T-helper 9 cell (primary cell): Measurements from ENCODE around the gene MRPL19.
"Not testable (repeated sequence)": the region's sequence is repeated elsewhere in the genome, so short reads cannot be mapped to it uniquely, and the experiment has no call there.

Experiments
- DNase-seq: peaks from one replicate; pipeline ENCODE4 v3.0.0-alpha.2; 2020

Gene MRPL19

DNA sequence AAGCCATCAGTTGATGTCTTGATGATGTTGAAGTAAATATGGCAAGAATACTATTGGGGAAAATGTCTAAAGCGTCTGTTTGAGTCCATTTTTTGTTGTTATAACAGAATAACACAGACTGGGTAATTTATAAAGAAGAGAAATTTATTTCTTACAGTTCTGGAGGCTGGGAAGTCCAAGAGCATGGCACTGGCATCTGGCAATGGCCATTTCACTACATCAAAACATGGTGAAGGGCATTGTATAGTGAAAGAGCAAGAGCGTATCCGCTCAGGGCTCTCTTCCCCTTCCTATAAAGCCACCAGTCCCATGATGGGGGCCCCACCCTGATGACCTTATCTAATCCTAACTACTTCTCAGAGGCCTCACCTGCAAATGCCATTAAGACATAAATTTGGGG lies 29.6 kb upstream of the MRPL19 start:
- no peak for DNase-seq

GRCh38 chr2:75619956-75620740 lies 26.4 kb upstream of the MRPL19 start:
- no peak for DNase-seq

GRCh38 chr2:75621228-75621627 lies 25.4 kb upstream of the MRPL19 start:
- DNase-seq = no peak

DNA sequence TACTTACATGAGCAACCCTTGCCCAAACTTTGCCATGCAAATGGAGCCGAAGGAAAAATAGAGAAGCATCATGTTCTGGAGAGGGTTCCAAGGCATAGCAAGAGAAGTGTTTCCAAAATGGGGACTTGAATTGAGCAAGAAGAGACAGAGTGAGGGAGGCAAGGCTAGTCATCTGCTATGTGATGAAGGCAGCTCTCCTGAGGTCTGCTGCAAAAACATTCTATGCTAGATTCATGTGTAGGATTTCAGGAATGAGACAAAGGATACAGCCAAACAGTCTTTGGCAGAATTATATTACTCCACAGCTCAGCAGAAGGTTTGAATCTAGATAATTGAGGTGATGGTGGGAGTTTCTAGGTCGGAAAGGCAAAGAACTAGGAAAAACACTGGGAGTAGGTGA lies 24.1 kb upstream of the MRPL19 start:
- DNase-seq = no peak

DNA sequence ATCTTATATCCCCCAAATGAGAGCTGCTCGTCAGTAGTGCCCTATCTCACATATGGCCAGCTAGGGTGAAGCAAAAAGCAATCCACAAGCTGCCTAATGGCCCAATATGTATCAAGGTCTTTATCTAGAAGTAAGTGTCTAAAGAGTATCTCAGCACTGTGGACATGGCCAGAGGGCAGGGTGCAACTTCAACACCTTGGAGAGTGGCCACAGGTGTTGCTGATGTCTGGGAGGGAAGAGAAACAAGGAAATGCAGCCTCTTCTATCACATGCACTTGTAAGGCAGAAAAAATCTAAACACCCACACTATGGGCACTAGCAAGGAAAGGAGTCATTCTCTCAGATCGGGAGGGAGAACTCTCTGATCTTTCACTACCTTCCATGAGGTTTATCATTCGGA lies 23.7 kb upstream of the MRPL19 start:
- no peak for DNase-seq

GRCh38 chr2:75627902-75628504 lies 18.6 kb upstream of the MRPL19 start:
- DNase-seq = peak; percentile 32

- DNase-seq = no peak
Observed at GRCh38 chr2:75632091-75632701, 14.4 kb upstream of the MRPL19 start.

DNA sequence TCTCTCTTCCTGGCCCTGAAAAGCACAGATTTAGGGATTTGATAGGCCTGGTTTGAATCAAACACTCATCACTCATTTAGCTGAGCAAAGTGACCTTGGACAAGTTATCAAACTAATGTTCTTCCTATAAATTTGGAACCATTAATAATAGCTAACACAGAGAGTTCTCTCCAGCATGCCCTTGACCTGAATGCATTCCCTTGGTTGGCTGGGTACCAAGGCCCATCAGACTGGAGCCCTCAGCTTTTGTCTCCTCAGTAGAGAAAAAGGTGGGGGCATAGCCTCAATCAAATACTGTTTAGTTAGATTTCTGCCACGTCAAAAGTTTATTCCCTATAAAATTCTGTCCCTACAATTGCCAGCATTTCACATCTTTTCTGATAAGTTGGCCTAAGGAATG lies 13.8 kb upstream of the MRPL19 start:
- DNase-seq = no peak

GRCh38 chr2:75633620-75634019 lies 13.0 kb upstream of the MRPL19 start:
- DNase-seq = no peak

DNA sequence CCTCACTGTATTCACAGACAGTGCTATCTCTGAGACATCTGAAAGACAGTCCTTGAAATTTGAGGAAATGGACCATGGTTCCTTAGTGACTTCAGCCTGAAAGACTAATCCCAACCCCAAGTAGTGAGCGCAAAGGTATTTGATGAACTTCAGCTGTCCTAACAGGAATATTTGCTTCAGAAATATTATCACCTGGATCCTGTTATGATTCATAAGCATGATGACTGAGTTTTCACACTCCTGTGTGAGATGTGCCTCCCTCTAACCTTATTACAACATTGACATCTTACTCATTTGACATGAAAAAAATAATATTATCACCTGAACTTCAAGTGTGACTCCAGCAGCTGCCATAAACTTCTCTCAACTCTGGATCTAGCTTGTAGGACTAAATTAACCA lies 11.6 kb upstream of the MRPL19 start:
- no peak for DNase-seq

DNA sequence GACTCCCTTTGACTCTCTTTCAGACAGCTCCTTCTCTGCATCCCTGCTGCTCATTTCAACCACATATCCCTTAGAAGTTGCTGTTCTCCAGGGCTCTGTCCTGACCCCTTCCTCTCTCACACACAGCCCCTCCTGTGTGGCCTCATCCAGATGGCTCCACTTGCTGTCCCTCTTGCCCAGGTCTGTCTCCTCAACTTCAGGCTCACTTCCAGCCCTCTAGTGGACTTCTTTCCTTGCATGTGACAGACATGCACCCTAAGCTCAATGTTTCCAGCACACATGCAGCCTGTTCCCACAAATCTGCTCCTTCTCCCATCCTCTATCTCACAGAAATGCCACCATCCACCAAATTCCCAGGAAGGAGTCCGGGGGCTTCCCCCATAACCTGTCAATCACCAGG lies 9.0 kb upstream of the MRPL19 start:
- DNase-seq = no peak

DNA sequence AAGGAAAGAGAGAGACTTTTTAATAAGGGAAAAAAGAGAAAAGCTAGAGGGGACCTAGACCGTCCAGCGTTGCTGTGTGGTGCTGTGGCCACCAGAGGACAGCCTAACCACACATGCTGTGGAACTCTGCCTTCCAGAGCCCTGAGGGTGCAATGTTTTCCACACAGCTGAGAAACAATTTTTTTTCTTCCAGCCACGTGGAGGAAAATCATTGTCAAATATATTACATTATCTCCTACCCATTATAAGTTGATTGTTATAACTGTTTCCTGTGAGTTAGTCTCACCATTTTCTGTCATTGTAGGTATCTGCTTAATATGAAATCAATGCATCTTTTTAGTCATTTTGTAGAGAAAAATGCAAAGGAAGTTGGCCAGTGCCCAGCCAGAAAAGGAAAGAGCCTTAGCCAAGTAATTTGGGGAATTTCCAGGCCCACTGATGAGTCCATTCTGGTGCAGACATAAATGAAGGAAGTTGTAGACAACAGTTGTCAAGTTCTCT lies 5.9 kb upstream of the MRPL19 start:
- DNase-seq = peak; percentile 27

GRCh38 chr2:75641587-75641986 lies 5.0 kb upstream of the MRPL19 start:
- DNase-seq = no peak

GRCh38 chr2:75643980-75644379 lies 2.6 kb upstream of the MRPL19 start:
- DNase-seq = no peak

DNA sequence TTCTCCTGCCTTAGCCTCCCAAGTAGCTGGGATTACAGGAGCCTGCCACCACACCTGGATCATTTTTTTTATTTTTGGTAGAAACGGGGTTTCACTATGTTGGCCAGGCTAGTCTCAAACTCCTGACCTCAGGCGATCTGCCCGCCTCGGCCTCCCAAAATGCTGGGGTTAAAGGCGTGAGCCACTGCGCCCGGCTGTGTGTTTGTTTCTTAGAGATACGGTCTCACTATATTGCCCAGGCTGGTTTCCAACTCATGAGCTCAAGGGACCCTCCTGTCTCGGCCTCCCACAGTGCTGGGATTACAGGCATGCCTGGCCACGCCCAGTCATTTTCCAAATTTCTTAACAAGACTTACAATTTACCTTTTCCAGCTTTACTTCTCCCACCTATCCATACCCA lies 940 bp upstream of the MRPL19 start:
- DNase-seq = no peak

- no peak for DNase-seq
Observed at GRCh38 chr2:75646090-75646582, 447 bp upstream of the MRPL19 start.

GRCh38 chr2:75647771-75648170 lies 1.2 kb downstream of the MRPL19 start:
- no peak for DNase-seq

DNA sequence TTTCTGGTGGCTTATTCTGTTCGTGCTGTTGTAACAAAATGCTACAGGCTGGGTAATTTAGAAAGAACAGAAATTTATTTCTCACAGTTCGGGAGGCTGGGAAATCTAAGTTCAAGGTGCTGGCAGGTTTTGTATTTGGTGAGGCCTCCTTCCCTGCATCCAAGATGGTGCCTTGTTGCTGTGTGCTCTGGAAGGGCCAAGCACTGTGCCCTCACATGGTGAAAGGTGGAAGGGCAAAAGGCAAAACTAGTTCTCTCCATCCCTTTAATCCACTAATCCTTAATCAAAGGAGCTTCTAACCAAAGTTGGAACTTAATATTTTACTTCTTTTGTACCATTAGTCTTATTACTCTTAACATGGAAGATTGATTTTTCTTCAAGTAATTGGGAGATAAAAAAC lies 7.4 kb downstream of the MRPL19 start:
- no peak for DNase-seq

DNA sequence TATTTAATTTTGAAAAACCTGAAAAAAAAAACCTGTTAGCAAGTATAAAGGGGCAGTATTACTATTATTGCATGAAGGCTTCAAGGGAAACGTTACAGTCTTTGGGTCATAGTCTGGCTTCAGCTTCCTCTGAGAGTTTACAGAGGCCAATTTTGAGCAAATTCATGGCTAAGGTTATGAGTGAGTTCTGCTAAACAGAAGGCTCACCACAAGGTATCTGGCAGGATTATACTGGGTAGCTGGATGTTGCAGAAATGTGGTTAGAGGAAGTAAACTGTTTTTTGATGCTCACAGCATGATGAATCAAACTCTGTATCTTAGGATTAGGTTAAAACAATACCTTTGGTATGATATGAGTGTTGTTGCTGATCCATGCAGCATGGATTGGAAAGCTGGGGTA lies 9.3 kb downstream of the MRPL19 start:
- DNase-seq = no peak

GRCh38 chr2:75656563-75656962 lies 10.0 kb downstream of the MRPL19 start:
- no peak for DNase-seq

DNA sequence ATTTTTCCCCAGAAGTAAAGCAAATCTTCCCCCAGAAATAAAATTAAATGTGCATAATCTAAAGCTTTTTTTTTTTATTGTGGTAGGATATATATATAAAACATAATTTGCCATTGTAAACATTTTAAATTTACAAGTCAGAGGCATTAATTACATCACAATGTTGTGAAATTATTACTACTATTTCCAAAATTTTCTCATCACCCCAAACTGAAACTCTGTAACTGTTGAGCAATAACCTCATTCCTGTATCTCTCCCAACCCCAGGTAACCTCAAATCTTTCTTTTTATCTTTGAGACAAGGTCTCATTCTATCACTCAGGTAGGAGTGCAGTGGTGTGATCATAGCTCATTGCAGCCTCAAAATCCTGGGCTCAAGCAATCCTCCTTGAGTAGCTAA lies 11.2 kb downstream of the MRPL19 start:
- no peak for DNase-seq

DNA sequence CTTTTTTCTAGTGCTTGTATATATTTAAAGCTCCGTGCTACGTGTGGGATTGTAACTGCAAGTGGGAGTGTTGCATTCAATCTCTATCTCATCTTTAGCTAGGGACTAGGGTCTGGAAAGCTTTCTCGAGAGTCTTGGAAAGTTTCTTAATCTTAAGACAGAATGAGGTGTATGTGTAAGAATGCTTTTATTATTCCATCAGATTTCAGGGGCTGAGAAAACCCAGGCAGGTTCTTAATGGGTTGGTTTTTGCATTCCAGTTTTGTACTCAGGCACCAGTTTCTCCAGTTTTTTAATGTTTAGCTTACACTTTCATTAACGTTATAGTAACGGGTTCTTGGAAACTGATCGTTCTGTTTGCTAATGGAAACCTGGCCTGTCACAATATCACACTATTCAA lies 20.3 kb downstream of the MRPL19 start:
- DNase-seq = no peak

GRCh38 chr2:75667884-75668283 lies 21.3 kb downstream of the MRPL19 start:
- no peak for DNase-seq

DNA sequence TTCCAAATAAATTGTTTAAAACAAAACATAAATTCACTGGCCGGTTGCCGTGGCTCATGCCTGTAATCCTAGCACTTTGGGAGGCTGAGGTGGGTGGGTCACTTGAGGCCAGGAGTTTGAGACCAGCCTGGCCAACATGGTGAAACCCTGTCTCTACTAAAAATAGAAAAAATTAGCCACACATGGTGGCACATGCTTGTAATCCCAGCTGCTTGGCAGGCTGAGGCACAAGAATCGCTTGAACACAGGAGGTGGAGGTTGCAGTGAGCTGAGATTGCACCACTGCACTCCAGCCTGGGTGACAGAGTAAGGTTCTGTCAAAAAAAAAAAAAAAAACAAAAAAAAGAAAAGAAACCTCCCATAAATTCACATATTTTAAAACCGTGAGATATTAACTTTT lies 28.8 kb downstream of the MRPL19 start:
- DNase-seq = not testable (repeated sequence)
